IMR-90 (cell line): ENCODE measurements around the gene PIGZ. TPM values are rescaled to one million over a fixed set of nuclear protein-coding genes. Genes with fewer than 3 reads are reported as not detected.

Source experiments
- ATAC-seq: fragments of 200-7000 bp; cut with Tn5 transposase; 2 replicates; pipeline ENCODE4 v1.9.1; 2020; ENCODE audit warnings: low read depth, mild to moderate bottlenecking, moderate library complexity
- BruUV-seq: library from RNA; stranded (reverse); fragments of 400-500 nt; replicated peaks from 2 replicates; lab custom pipeline; 2021; lab: Mats Ljungman, UMichigan
- CTCF ChIA-PET: fragments of 300-600 bp; formaldehyde crosslinking; extraction: SDS; loops from one replicate; lab custom pipeline; 2021; ENCODE audit warnings: antibody characterized with exemption; lab: Yijun Ruan, JAX
- POLR2A ChIA-PET: fragments of 300-600 bp; sonication (Branson Sonifier 250); formaldehyde crosslinking; loops from one replicate; lab custom pipeline; 2022; ENCODE audit warnings: antibody characterized with exemption; ENCODE audit not compliant: unreplicated experiment; lab: Charles Lee
- DNase-seq: peaks from one replicate; pipeline ENCODE4 v3.0.0; 2013
- H2AFZ ChIP-seq: replicated peaks from 2 replicates; pipeline ENCODE3; 2013; ENCODE audit warnings: low read length, mild to moderate bottlenecking; ENCODE audit not compliant: poor library complexity
- H2AK5ac ChIP-seq: 2 replicates; pipeline ENCODE4 v1.6.1; 2013; ENCODE audit warnings: low read depth, low read length, inconsistent platforms
- H2AK9ac ChIP-seq: replicated peaks from 2 replicates; pipeline ENCODE3; 2013; ENCODE audit warnings: mild to moderate bottlenecking, low read depth, low read length, moderate library complexity; ENCODE audit not compliant: poor library complexity
- H2BK120ac ChIP-seq: 2 replicates; pipeline ENCODE4 v1.6.1; 2013; ENCODE audit warnings: low read depth, low read length, inconsistent platforms
- H2BK15ac ChIP-seq: 3 replicates; pipeline ENCODE4 v1.6.1; 2013; ENCODE audit warnings: low read depth, low read length, inconsistent platforms
- H2BK20ac ChIP-seq: 2 replicates; pipeline ENCODE4 v1.6.1; 2013; ENCODE audit warnings: low read depth, mild to moderate bottlenecking, inconsistent platforms, low read length, moderate library complexity
- H2BK5ac ChIP-seq: 2 replicates; pipeline ENCODE4 v1.6.1; 2013; ENCODE audit warnings: mild to moderate bottlenecking, low read depth, low read length, inconsistent platforms; ENCODE audit not compliant: poor library complexity, severe bottlenecking
- H3K14ac ChIP-seq: replicated peaks from 2 replicates; pipeline ENCODE4 v1.6.1; 2013; ENCODE audit warnings: low read depth, low read length, inconsistent platforms
- H3K18ac ChIP-seq: 2 replicates; pipeline ENCODE4 v1.6.1; 2013; ENCODE audit warnings: low read depth, low read length, control low read depth
- H3K23ac ChIP-seq: 2 replicates; pipeline ENCODE4 v1.6.1; 2013; ENCODE audit warnings: low read depth, low read length, inconsistent platforms
- H3K27ac ChIP-seq: 2 replicates; pipeline ENCODE4 v1.5.1; 2013; ENCODE audit warnings: mild to moderate bottlenecking, control low read depth, low read length; ENCODE audit not compliant: insufficient read depth
- H3K27me3 ChIP-seq: 2 replicates; pipeline ENCODE4 v1.6.1; 2013; ENCODE audit warnings: low read length; ENCODE audit not compliant: control insufficient read depth, insufficient read depth
- H3K36me3 ChIP-seq: 2 replicates; pipeline ENCODE4 v1.6.1; 2013; ENCODE audit warnings: low read length, mixed read lengths; ENCODE audit not compliant: control insufficient read depth, insufficient read depth
- H3K4ac ChIP-seq: 2 replicates; pipeline ENCODE4 v1.6.1; 2013; ENCODE audit warnings: low read depth, low read length, inconsistent platforms
- H3K4me1 ChIP-seq: 2 replicates; pipeline ENCODE4 v1.6.1; 2013; ENCODE audit warnings: low read length, mixed read lengths; ENCODE audit not compliant: control insufficient read depth, insufficient read depth
- H3K4me2 ChIP-seq: 2 replicates; pipeline ENCODE4 v1.6.1; 2013; ENCODE audit warnings: low read depth, mild to moderate bottlenecking, control low read depth, low read length, moderate library complexity
- H3K4me3 ChIP-seq: 2 replicates; pipeline ENCODE4 v1.5.1; 2013; ENCODE audit warnings: low read depth, mild to moderate bottlenecking, control low read depth, low read length, moderate library complexity; ENCODE audit not compliant: insufficient read depth
- H3K56ac ChIP-seq: 2 replicates; pipeline ENCODE4 v1.6.1; 2013; ENCODE audit warnings: low read length, inconsistent platforms; ENCODE audit not compliant: insufficient read depth; ENCODE audit errors: extremely low read depth
- H3K79me1 ChIP-seq, 2 experiments: 2 replicates each; pipeline ENCODE4 v1.6.1; 2013; ENCODE audit warnings: low read length in 2 of 2, inconsistent platforms in 1 of 2, low read depth in 1 of 2
- H3K9ac ChIP-seq: 2 replicates; pipeline ENCODE4 v1.6.1; 2013; ENCODE audit warnings: low read depth, low read length, control low read depth
- H3K9me1 ChIP-seq: 2 replicates; pipeline ENCODE4 v1.6.1; 2013; ENCODE audit warnings: low read length, inconsistent platforms; ENCODE audit not compliant: insufficient read depth
- H3K9me3 ChIP-seq: 2 replicates; pipeline ENCODE4 v1.6.1; 2013; ENCODE audit warnings: low read length; ENCODE audit not compliant: control insufficient read depth, insufficient read depth
- H4K20me1 ChIP-seq: 2 replicates; pipeline ENCODE4 v1.6.1; 2013; ENCODE audit warnings: low read length, inconsistent platforms; ENCODE audit not compliant: insufficient read depth
- H4K5ac ChIP-seq: 2 replicates; pipeline ENCODE4 v1.6.1; 2013; ENCODE audit warnings: mild to moderate bottlenecking, low read depth, low read length, control low read depth
- H4K8ac ChIP-seq, 2 experiments: 2 replicates each; pipeline ENCODE4 v1.6.1; 2013; ENCODE audit warnings: low read depth in 2 of 2, low read length in 2 of 2, control low read depth in 1 of 2, inconsistent platforms in 1 of 2
- H4K91ac ChIP-seq: 2 replicates; pipeline ENCODE4 v1.6.1; 2013; ENCODE audit warnings: low read depth, low read length, inconsistent platforms; ENCODE audit not compliant: insufficient read depth
- BHLHE40 ChIP-seq: fragments of 150-350 bp; IDR thresholded peaks from 2 replicates; pipeline ENCODE4 v1.6.1; 2016; ENCODE audit warnings: mild to moderate bottlenecking, low read depth, low read length
- CEBPB ChIP-seq: IDR thresholded peaks from 2 replicates; pipeline ENCODE4 v1.6.1; 2012; ENCODE audit warnings: low read depth, low read length, improper control_type of control experiment
- CHD1 ChIP-seq: IDR thresholded peaks from 2 replicates; pipeline ENCODE4 v1.6.1; 2012; ENCODE audit warnings: low read depth, low read length, improper control_type of control experiment
- ELK1 ChIP-seq: fragments of 150-350 bp; IDR thresholded peaks from 2 replicates; pipeline ENCODE4 v1.6.1; 2016; ENCODE audit warnings: low read depth, mild to moderate bottlenecking, low read length, moderate library complexity, borderline replicate concordance
- FOS ChIP-seq: fragments of 150-350 bp; IDR thresholded peaks from 2 replicates; pipeline ENCODE4 v1.6.1; 2016; ENCODE audit warnings: low read depth, low read length
- MAFK ChIP-seq: IDR thresholded peaks from 2 replicates; pipeline ENCODE4 v1.6.1; 2012; ENCODE audit warnings: low read depth, low read length, improper control_type of control experiment
- MAZ ChIP-seq: IDR thresholded peaks from 2 replicates; pipeline ENCODE4 v1.6.1; 2012; ENCODE audit warnings: low read depth, mild to moderate bottlenecking, low read length, improper control_type of control experiment, moderate library complexity, borderline replicate concordance
- MXI1 ChIP-seq: IDR thresholded peaks from 2 replicates; pipeline ENCODE4 v1.6.1; 2012; ENCODE audit warnings: low read depth, mild to moderate bottlenecking, low read length, moderate library complexity, borderline replicate concordance
- NFE2L2 ChIP-seq: fragments of 150-350 bp; IDR thresholded peaks from 2 replicates; pipeline ENCODE4 v1.6.1; 2016; ENCODE audit warnings: low read depth, mild to moderate bottlenecking, low read length
- RAD21 ChIP-seq: IDR thresholded peaks from 2 replicates; pipeline ENCODE4 v1.6.1; 2012; ENCODE audit warnings: low read length, improper control_type of control experiment
- SMC3 ChIP-seq: fragments of 150-350 bp; IDR thresholded peaks from 2 replicates; pipeline ENCODE4 v1.6.1; 2016; ENCODE audit warnings: low read depth, mild to moderate bottlenecking, antibody characterized with exemption, low read length, moderate library complexity
- WGBS, 2 experiments: methylation state at CpG; one replicate each; pipeline versions ENCODE4 v1.1.5 to v1.1.7; 2013; ENCODE audit warnings: missing lambda C conversion rate in 2 of 2; ENCODE audit not compliant: insufficient read length in 1 of 2; ENCODE audit errors: extremely low coverage in 2 of 2; 5-methylcytosine and 5-hydroxymethylcytosine counted together
- dilution Hi-C: fragments of 300-500 bp; cut with HindIII; formaldehyde crosslinking; loops from one replicate; pipeline ENCODE4 v1.14.3; 2018; ENCODE audit warnings: low sequenced_read_pairs; ENCODE audit not compliant: unreplicated experiment
- in situ Hi-C: fragments of 300-500 bp; cut with MboI; formaldehyde crosslinking; loops from 3 replicates; pipeline ENCODE4 v1.14.3; 2019; ENCODE audit warnings: low sequenced_read_pairs, inconsistent platforms, mixed read lengths
- intact Hi-C: fragments of 100-400 bp; cut with micrococcal nuclease; formaldehyde crosslinking; loops from 2 replicates; pipeline ENCODE4 v1.10.0; 2022
- polyA plus RNA-seq, 3 experiments: library from polyadenylated mRNA; depleted of rRNA; stranded (reverse); fragments of >200 nt; gene quantifications; 2 replicates each; pipeline ENCODE4 v1.2.3, GENCODE V29; 2012; ENCODE audit warnings: low replicate concordance in 1 of 3
- total RNA-seq: library from RNA; depleted of rRNA; stranded (reverse); fragments of >200 nt; gene quantifications from 2 replicates; pipeline ENCODE4 v1.2.3, GENCODE V29; 2012
- TF ChIP-seq, protein P1 (sequence below): conservative IDR thresholded peaks from 2 replicates; pipeline ENCODE4 v1.5.1; 2012; ENCODE audit warnings: mild to moderate bottlenecking, low read depth, low read length, improper control_type of control experiment

The PIGZ gene
- total and polyA plus RNA-seq, 2 of the 4 experiments (the other 2 are of a cell fraction), result 0.18 to 0.86 TPM

GRCh38 chr3:196941729-196942225 is 26.9 kb downstream of the PIGZ start:
- Histone ChIP-seq H3K4me2 (peak overlapping the region; percentile 99), H3K9me3 (no peaks in the 10 kb centered on the region), H2AFZ (peak overlapping the region; percentile 97), H3K9ac (peak overlapping the region; percentile 89), H3K4ac (peak overlapping the region; percentile 98), H3K14ac (peak overlapping the region; percentile 99), H3K36me3 (peaks cover 22% of the 10 kb centered on the region), H4K8ac (peak overlapping the region; percentile 90 to 95), H3K9me1 (no peaks in the 10 kb centered on the region; the same call in 1 of the 2 replicates), H3K27me3 (no peaks in the 10 kb centered on the region), H3K18ac (peak overlapping the region; percentile 18), H3K27ac (peak overlapping the region; percentile 86), H2BK20ac (no peak overlapping the region), H2BK15ac (no peak overlapping the region), H2AK9ac (peak overlapping the region; percentile 99), H4K91ac (peak overlapping the region; percentile 92), H3K56ac (peak overlapping the region; percentile 86), H2BK5ac (peak overlapping the region; percentile 73), H3K4me3 (peak overlapping the region; percentile 78), H3K79me1 (peaks cover 11 to 49% of the 10 kb centered on the region in 2 experiments), H4K20me1 (peaks cover 18% of the 10 kb centered on the region), H2BK120ac (peak overlapping the region; percentile 52; the same call in 1 of the 2 replicates), H3K4me1 (peaks cover 5% of the 10 kb centered on the region), H2AK5ac (peak overlapping the region; percentile 72), H3K23ac (peak overlapping the region; percentile 93), H4K5ac (peak overlapping the region; percentile 54)
- dilution Hi-C loops (no loop called here), intact Hi-C loops (loop anchor here (1.0 to 10.0 kb wide), 4 partner anchors 74 to 337 kb away; partner anchors contain the start of gene SENP5), in situ Hi-C loops (no loop called here)
- DNase-seq, result peak; percentile 51
- TF ChIP-seq MXI1, result no peak
- TF ChIP-seq MAFK, result no peak
- no peak for TF ChIP-seq NFE2L2
- TF ChIP-seq FOS, result no peak
- TF ChIP-seq CEBPB, result no peak
- TF ChIP-seq CHD1, result no peak
- no peak for TF ChIP-seq MAZ
- no peak for TF ChIP-seq RAD21
- TF ChIP-seq SMC3, result no peak
- TF ChIP-seq, protein P1, sequence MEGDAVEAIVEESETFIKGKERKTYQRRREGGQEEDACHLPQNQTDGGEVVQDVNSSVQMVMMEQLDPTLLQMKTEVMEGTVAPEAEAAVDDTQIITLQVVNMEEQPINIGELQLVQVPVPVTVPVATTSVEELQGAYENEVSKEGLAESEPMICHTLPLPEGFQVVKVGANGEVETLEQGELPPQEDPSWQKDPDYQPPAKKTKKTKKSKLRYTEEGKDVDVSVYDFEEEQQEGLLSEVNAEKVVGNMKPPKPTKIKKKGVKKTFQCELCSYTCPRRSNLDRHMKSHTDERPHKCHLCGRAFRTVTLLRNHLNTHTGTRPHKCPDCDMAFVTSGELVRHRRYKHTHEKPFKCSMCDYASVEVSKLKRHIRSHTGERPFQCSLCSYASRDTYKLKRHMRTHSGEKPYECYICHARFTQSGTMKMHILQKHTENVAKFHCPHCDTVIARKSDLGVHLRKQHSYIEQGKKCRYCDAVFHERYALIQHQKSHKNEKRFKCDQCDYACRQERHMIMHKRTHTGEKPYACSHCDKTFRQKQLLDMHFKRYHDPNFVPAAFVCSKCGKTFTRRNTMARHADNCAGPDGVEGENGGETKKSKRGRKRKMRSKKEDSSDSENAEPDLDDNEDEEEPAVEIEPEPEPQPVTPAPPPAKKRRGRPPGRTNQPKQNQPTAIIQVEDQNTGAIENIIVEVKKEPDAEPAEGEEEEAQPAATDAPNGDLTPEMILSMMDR, result no peak
- TF ChIP-seq BHLHE40, result no peak
- TF ChIP-seq ELK1, result no peak
- ChIA-PET POLR2A (no interaction called here), CTCF (interaction anchor here (0.5 to 1.5 kb wide), 5 partner anchors 13 to 110 kb away, joined by 3 to 5 read pairs (median 3); no protein-coding TSS in a partner anchor)
- ATAC-seq, result peak; percentile 62
- TSS peak; percentile 28 for BruUV-seq
- WGBS, 2 experiments, result 0% methylated on average over 2 of the region's 31 CpGs; no CpG with 5 or more reads in 1 of the 2 experiments
